HCT116 (cell line): ENCODE results near the gene SH3D19. TPM values are rescaled to one million over a fixed set of nuclear protein-coding genes. Genes with fewer than 3 reads are reported as not detected.

Experiments
- ATAC-seq: fragments of 200-7000 bp; cut with Tn5 transposase; 2 replicates; pipeline ENCODE4 v1.9.1; 2020; ENCODE audit warnings: mild to moderate bottlenecking, moderate library complexity
- BruUV-seq: library from RNA; stranded (reverse); fragments of 400-500 nt; replicated peaks from 2 replicates; lab custom pipeline; 2021; lab: Mats Ljungman, UMichigan
- CTCF ChIA-PET: fragments of 300-600 bp; sonication (Branson Sonifier 250); formaldehyde crosslinking; loops from one replicate; lab custom pipeline; 2021; ENCODE audit warnings: antibody characterized with exemption; lab: Charles Lee
- POLR2A ChIA-PET: fragments of 300-600, 350-600 bp; sonication (Branson Sonifier 250); formaldehyde crosslinking; loops from one replicate; lab custom pipeline; 2021; ENCODE audit warnings: antibody characterized with exemption; lab: Charles Lee
- RAD21 ChIA-PET, 2 experiments: fragments of 300-600 bp; sonication (Branson Sonifier 250); formaldehyde crosslinking; loops; one replicate each; lab custom pipeline; 2023; ENCODE audit warnings: low total read pairs in 2 of 2; ENCODE audit not compliant: uncharacterized antibody in 2 of 2, unreplicated experiment in 2 of 2, low non-redundant PET in 1 of 2; lab: Charles Lee
- DNase-seq: peaks from one replicate; pipeline ENCODE4 v3.0.0-alpha.2; 2010; ENCODE audit warnings: low read depth, low spot score
- H2AFZ ChIP-seq: fragments of 200-600 bp; shearing (Covaris generic), sonication (generic); 2 replicates; pipeline ENCODE4 v1.6.1; 2017; ENCODE audit warnings: low read depth, mixed run types, mixed read lengths, antibody characterized with exemption, low read length; ENCODE audit not compliant: poor library complexity, severe bottlenecking
- H3K27ac ChIP-seq: 2 replicates; pipeline ENCODE4 v1.5.1; 2012; ENCODE audit warnings: low read depth, low read length
- H3K27me3 ChIP-seq: fragments of 200-600 bp; sonication (generic); 2 replicates; pipeline ENCODE4 v1.6.1; 2016; ENCODE audit warnings: mixed run types, low read length, mixed read lengths; ENCODE audit not compliant: insufficient read depth
- H3K36me3 ChIP-seq, 2 experiments: fragments of 200-500 bp in 1 of 2; fragments of 200-600 bp in 1 of 2; sonication (Bioruptor generic) in 1 of 2; sonication (generic) in 1 of 2; 2 replicates each; pipeline versions ENCODE4 v1.5.1 to v1.6.1; 2014 to 2016; ENCODE audit warnings: low read length in 2 of 2, inconsistent platforms in 1 of 2, mixed read lengths in 1 of 2, mixed run types in 1 of 2; ENCODE audit not compliant: insufficient read depth in 2 of 2, control insufficient read depth in 1 of 2
- H3K4me1 ChIP-seq, 2 experiments: fragments of 200-600 bp in 1 of 2; sonication (generic) in 1 of 2; 2 replicates each; pipeline versions ENCODE4 v1.5.1 to v1.6.1; 2012 to 2017; ENCODE audit warnings: low read length in 2 of 2, inconsistent platforms in 1 of 2, mild to moderate bottlenecking in 1 of 2, mixed read lengths in 1 of 2, mixed run types in 1 of 2, moderate library complexity in 1 of 2; ENCODE audit not compliant: insufficient read depth in 2 of 2, control insufficient read depth in 1 of 2
- H3K4me2 ChIP-seq: fragments of 200-600 bp; sonication (generic); 2 replicates; pipeline ENCODE4 v1.6.1; 2017; ENCODE audit warnings: mixed run types, low read length, mixed read lengths
- H3K4me3 ChIP-seq, 2 experiments: fragments of 200-600 bp in 1 of 2; sonication (generic) in 1 of 2; replicated peaks in 1 of 2; 2 replicates each; pipeline ENCODE4 v1.5.1; 2011 to 2016; ENCODE audit warnings: low read length in 2 of 2, control low read depth in 1 of 2, low read depth in 1 of 2, mild to moderate bottlenecking in 1 of 2, mixed read lengths in 1 of 2, mixed run types in 1 of 2
- H3K79me2 ChIP-seq: fragments of 200-600 bp; sonication (generic); 2 replicates; pipeline ENCODE4 v1.6.1; 2017; ENCODE audit warnings: mild to moderate bottlenecking, mixed run types, low read length, moderate library complexity, mixed read lengths; ENCODE audit not compliant: insufficient read depth
- H3K9ac ChIP-seq: fragments of 200-600 bp; sonication (generic); 2 replicates; pipeline ENCODE4 v1.6.1; 2016; ENCODE audit warnings: low read length, mixed read lengths
- H3K9me2 ChIP-seq: fragments of 200-600 bp; sonication (generic), shearing (Covaris generic); 2 replicates; pipeline ENCODE4 v1.6.1; 2017; ENCODE audit warnings: mixed run types, mild to moderate bottlenecking, moderate library complexity; ENCODE audit not compliant: insufficient read depth
- H3K9me3 ChIP-seq, 2 experiments: fragments of 200-500 bp in 1 of 2; fragments of 200-600 bp in 1 of 2; sonication (Bioruptor generic) in 1 of 2; sonication (generic) in 1 of 2; 2 replicates each; pipeline ENCODE4 v1.6.1; 2014 to 2017; ENCODE audit warnings: low read length in 2 of 2, mixed read lengths in 2 of 2, inconsistent platforms in 1 of 2, low read depth in 1 of 2, mild to moderate bottlenecking in 1 of 2, mixed run types in 1 of 2, moderate library complexity in 1 of 2; ENCODE audit not compliant: control insufficient read depth in 1 of 2, insufficient read depth in 1 of 2
- H4K20me1 ChIP-seq: fragments of 200-600 bp; sonication (generic), shearing (Covaris generic); 2 replicates; pipeline ENCODE4 v1.6.1; 2017; ENCODE audit warnings: mixed run types, mild to moderate bottlenecking, moderate library complexity; ENCODE audit not compliant: insufficient read depth
- CBX3 ChIP-seq: IDR thresholded peaks from 2 replicates; pipeline ENCODE4 v1.6.1; 2012; ENCODE audit warnings: low read depth
- ELF1 ChIP-seq: IDR thresholded peaks from 2 replicates; pipeline ENCODE4 v1.6.1; 2012; ENCODE audit warnings: low read depth, borderline replicate concordance
- EZH2 ChIP-seq: fragments of 200-600 bp; sonication (generic); IDR thresholded peaks from 2 replicates; pipeline ENCODE4 v1.6.1; 2017; ENCODE audit warnings: antibody characterized with exemption, mixed run types
- FOSL1 ChIP-seq: IDR thresholded peaks from 2 replicates; pipeline ENCODE4 v1.6.1; 2012; ENCODE audit warnings: low read depth
- JUND ChIP-seq: IDR thresholded peaks from 2 replicates; pipeline ENCODE4 v1.6.1; 2012
- POLR2A ChIP-seq: IDR thresholded peaks from 2 replicates; pipeline ENCODE4 v1.7.0; 2011; ENCODE audit warnings: borderline replicate concordance; ENCODE audit not compliant: insufficient read depth, insufficient read length; ENCODE audit errors: extremely low read depth
- POLR2AphosphoS5 ChIP-seq: IDR thresholded peaks from 2 replicates; pipeline ENCODE4 v1.6.1; 2011; ENCODE audit warnings: mild to moderate bottlenecking, low read depth, low read length, moderate library complexity
- RAD21 ChIP-seq: IDR thresholded peaks from 2 replicates; pipeline ENCODE4 v1.6.1; 2012; ENCODE audit warnings: low read depth, mild to moderate bottlenecking
- REST ChIP-seq: IDR thresholded peaks from 2 replicates; pipeline ENCODE4 v1.6.1; 2012; ENCODE audit warnings: low read depth
- SIN3A ChIP-seq: IDR thresholded peaks from 2 replicates; pipeline ENCODE4 v1.6.1; 2012; ENCODE audit warnings: low read depth
- SP1 ChIP-seq: IDR thresholded peaks from 2 replicates; pipeline ENCODE4 v1.6.1; 2012; ENCODE audit warnings: low read depth
- TCF7L2 ChIP-seq: IDR thresholded peaks from 2 replicates; pipeline ENCODE4 v1.7.0; 2011; ENCODE audit warnings: borderline replicate concordance, inconsistent platforms; ENCODE audit not compliant: insufficient read depth, insufficient read length; ENCODE audit errors: extremely low read depth
- YY1 ChIP-seq: IDR thresholded peaks from 2 replicates; pipeline ENCODE4 v1.6.1; 2011; ENCODE audit warnings: low read length, low read depth, moderate library complexity, mild to moderate bottlenecking; ENCODE audit not compliant: insufficient replicate concordance; ENCODE audit errors: extremely low read depth
- ZBTB33 ChIP-seq: IDR thresholded peaks from 2 replicates; pipeline ENCODE4 v1.6.1; 2011; ENCODE audit warnings: mild to moderate bottlenecking, low read length, moderate library complexity; ENCODE audit not compliant: insufficient replicate concordance; ENCODE audit errors: extremely low read depth
- ZNF274 ChIP-seq: fragments of 200-500 bp; sonication (Bioruptor generic); IDR thresholded peaks from 2 replicates; pipeline ENCODE4 v1.6.1; 2014; ENCODE audit warnings: mild to moderate bottlenecking, low read depth, low read length, inconsistent platforms
- intact Hi-C: fragments of 100-400 bp; cut with micrococcal nuclease; formaldehyde crosslinking; loops from 2 replicates; pipeline ENCODE4 v1.10.0; 2022
- total RNA-seq: library from RNA; stranded (reverse); gene quantifications from one replicate; pipeline ENCODE4 v1.2.1, GENCODE V29; 2021; ENCODE audit not compliant: unreplicated experiment

The SH3D19 gene
- total RNA-seq, 1 experiment from 2014 or later: 37.5 TPM

GRCh38 chr4:151297170-151297569, 28.2 kb downstream of the SH3D19 start:
- Histone ChIP-seq H3K4me1 (peaks cover 5 to 6% of the 10 kb centered on the region in 2 experiments; a peak in 2 of 4 replicates), H3K36me3 (no peaks in the 10 kb centered on the region), H3K9ac (no peak overlapping the region), H3K27ac (no peak overlapping the region), H3K4me3 (no peak overlapping the region), H4K20me1 (no peaks in the 10 kb centered on the region), H3K9me3 (no peaks in the 10 kb centered on the region), H3K27me3 (no peaks in the 10 kb centered on the region), H2AFZ (no peak overlapping the region), H3K9me2 (no peaks in the 10 kb centered on the region), H3K79me2 (peaks cover 54% of the 10 kb centered on the region), H3K4me2 (no peak overlapping the region)
- intact Hi-C loops: no loop called here
- no peak for DNase-seq
- BruUV-seq: no TSS peak
- ChIA-PET CTCF (interaction anchor here (1.6 kb wide), 1 partner anchor 20 kb away, joined by 4 read pairs; the partner anchor contains the start of gene PRSS48), POLR2A (no interaction called here), RAD21 (no interaction called here)
- TF ChIP-seq CBX3 (no peak), EZH2 (no peak), YY1 (no peak), POLR2AphosphoS5 (no peak), RAD21 (no peak), FOSL1 (no peak)
- ATAC-seq: no peak

GRCh38 chr4:151296227-151296626, 29.2 kb downstream of the SH3D19 start:
- no TSS peak for BruUV-seq
- ChIA-PET RAD21 (no interaction called here), POLR2A (no interaction called here), CTCF (interaction anchor here (1.6 kb wide), 1 partner anchor 19 kb away, joined by 4 read pairs; the partner anchor contains the start of gene PRSS48)
- intact Hi-C loops: no loop called here
- H3K36me3 ChIP-seq: no peaks in the 10 kb centered on the region
- H3K4me1 ChIP-seq: peaks cover 6 to 13% of the 10 kb centered on the region in 2 experiments; a peak in 3 of 4 replicates
- H3K4me2 ChIP-seq: no peak overlapping the region
- H3K9me2 ChIP-seq: no peaks in the 10 kb centered on the region
- no peak for DNase-seq
- no peaks in the 10 kb centered on the region for H4K20me1 ChIP-seq
- H3K79me2 ChIP-seq: peaks cover 52% of the 10 kb centered on the region
- no peak overlapping the region for H3K4me3 ChIP-seq
- no peak for ATAC-seq
- H3K9ac ChIP-seq: no peak overlapping the region
- H3K27me3 ChIP-seq: no peaks in the 10 kb centered on the region
- no peaks in the 10 kb centered on the region for H3K9me3 ChIP-seq
- no peak overlapping the region for H3K27ac ChIP-seq
- no peak overlapping the region for H2AFZ ChIP-seq
- TF ChIP-seq ZBTB33: no peak
- TF ChIP-seq ELF1: no peak
- TF ChIP-seq ZNF274: no peak
- no peak for TF ChIP-seq SP1
- no peak for TF ChIP-seq REST
- TF ChIP-seq YY1: no peak
- TF ChIP-seq RAD21: no peak
- no peak for TF ChIP-seq JUND
- TF ChIP-seq EZH2: no peak
- no peak for TF ChIP-seq FOSL1
- no peak for TF ChIP-seq TCF7L2
- no peak for TF ChIP-seq SIN3A
- no peak for TF ChIP-seq POLR2AphosphoS5
- TF ChIP-seq CBX3: no peak
- no peak for TF ChIP-seq POLR2A
